ENCODE results near the gene NFAM1.

The NFAM1 gene

DNA sequence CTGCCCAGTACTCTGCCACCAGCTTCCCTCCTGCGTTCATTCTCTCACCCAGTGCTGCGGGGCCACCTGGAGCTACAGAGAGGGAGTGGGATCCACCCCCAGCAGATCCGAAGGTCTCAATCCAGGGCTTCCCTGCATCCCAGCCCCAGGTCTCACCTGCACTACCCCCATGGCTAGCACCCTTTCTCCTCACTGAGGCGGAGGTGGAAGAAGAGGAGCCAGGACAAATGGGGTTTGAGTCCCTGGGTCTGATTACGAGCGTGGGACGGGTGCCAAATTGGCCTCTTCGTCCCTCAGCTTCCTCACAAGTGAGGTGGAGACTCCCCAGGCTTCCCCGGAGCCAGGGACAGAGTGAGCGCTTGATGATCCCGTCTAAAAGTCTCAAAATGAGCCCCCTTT lies 64.2 kb downstream of the NFAM1 start:
- H3K4me1 ChIP-seq, result peaks cover 4% of the 10 kb centered on the region

GRCh38 chr22:42366806-42367581 lies 65.2 kb downstream of the NFAM1 start:
- no peak overlapping the region for H3K27ac ChIP-seq
- H3K36me3 ChIP-seq (ENCODE audit: control insufficient read depth, insufficient read depth, low read length), result no peaks in the 10 kb centered on the region
- no peaks in the 10 kb centered on the region for H3K27me3 ChIP-seq (ENCODE audit: control insufficient read depth, insufficient read depth, low read length)

More for the DNA sequence above, 64.2 kb downstream of the NFAM1 start:
- Histone ChIP-seq H3K27ac (no peak overlapping the region), H3K79me2 (no peaks in the 10 kb centered on the region), H2AFZ (no peak overlapping the region), H3K9ac (no peak overlapping the region), H3K27me3 (ENCODE audit: control insufficient read depth, insufficient read depth, low read length) (no peaks in the 10 kb centered on the region), H3K36me3 (ENCODE audit: control insufficient read depth, insufficient read depth, low read length) (no peaks in the 10 kb centered on the region), H3K9me3 (ENCODE audit: control insufficient read depth, low read length) (no peaks in the 10 kb centered on the region), H3K4me2 (ENCODE audit: low read length) (peak overlapping the region; percentile 84), H3K4me3 (ENCODE audit: low read depth, low read length) (no peak overlapping the region)
- TF ChIP-seq CTCF (IDR thresholded peaks at IDR 0.05), result no peak

DNA sequence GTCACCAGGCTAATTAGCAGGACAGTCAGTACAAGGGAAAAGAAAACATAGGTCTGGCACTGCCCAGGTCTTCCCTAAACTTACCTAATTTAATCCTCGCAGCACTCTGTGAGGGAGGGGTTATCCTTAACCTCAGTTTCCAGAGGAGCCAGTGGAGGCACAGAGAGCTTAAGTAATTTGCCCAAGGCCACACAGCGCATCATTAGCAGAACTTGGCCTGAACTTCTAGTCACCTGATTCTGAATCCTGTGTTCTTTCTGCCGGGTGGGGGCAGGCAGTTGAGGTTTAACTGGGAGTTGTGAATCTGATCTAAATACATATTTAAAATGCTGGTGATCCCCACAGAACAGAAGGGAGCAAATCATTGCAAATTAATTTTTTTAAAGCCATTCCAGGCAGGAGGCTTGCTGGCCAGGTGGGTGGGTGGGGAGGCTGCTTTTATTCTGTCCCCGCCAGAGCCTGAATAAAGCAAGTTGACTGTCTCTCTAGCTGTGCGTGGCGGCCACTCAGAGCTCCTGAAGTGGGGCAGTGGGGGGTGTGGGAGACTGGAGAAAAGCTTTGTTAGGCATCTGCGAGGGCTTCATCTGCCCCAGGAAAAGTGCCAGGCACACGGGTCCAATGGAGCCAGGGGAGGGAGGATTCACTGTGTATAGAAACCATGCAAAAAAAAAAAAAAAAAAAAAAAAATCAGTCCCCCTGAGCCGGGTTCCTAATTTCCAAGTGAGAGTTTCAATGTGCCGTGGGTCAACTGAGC lies 66.1 kb downstream of the NFAM1 start:
- H3K79me2 ChIP-seq, result no peaks in the 10 kb centered on the region
- H3K4me1 ChIP-seq, result peaks cover 4% of the 10 kb centered on the region
- no peaks in the 10 kb centered on the region for H3K36me3 ChIP-seq (ENCODE audit: control insufficient read depth, insufficient read depth, low read length)
- H3K27me3 ChIP-seq (ENCODE audit: control insufficient read depth, insufficient read depth, low read length), result no peaks in the 10 kb centered on the region
- no peak overlapping the region for H2AFZ ChIP-seq
- H3K9me3 ChIP-seq (ENCODE audit: control insufficient read depth, low read length), result no peaks in the 10 kb centered on the region
- no peak overlapping the region for H3K9ac ChIP-seq
- no peak for TF ChIP-seq CTCF (IDR thresholded peaks at IDR 0.05)
- no peak overlapping the region for H3K27ac ChIP-seq
- H3K4me3 ChIP-seq (ENCODE audit: low read depth, low read length), result no peak overlapping the region
- no peak overlapping the region for H3K4me2 ChIP-seq (ENCODE audit: low read length)

More at GRCh38 chr22:42366806-42367581, 65.2 kb downstream of the NFAM1 start:
- H3K9me3 ChIP-seq (ENCODE audit: control insufficient read depth, low read length), result no peaks in the 10 kb centered on the region
- H2AFZ ChIP-seq, result no peak overlapping the region
- no peak for TF ChIP-seq CTCF (IDR thresholded peaks at IDR 0.05)
- no peak overlapping the region for H3K9ac ChIP-seq
- H3K4me1 ChIP-seq, result peaks cover 4% of the 10 kb centered on the region
- H3K4me2 ChIP-seq (ENCODE audit: low read length), result no peak overlapping the region
- H3K79me2 ChIP-seq, result no peaks in the 10 kb centered on the region
- no peak overlapping the region for H3K4me3 ChIP-seq (ENCODE audit: low read depth, low read length)

GRCh38 chr22:42365111-42365865 lies 66.9 kb downstream of the NFAM1 start:
- TF ChIP-seq CTCF (IDR thresholded peaks at IDR 0.05), result no peak
- H3K4me1 ChIP-seq, result peaks cover 4% of the 10 kb centered on the region
- no peak overlapping the region for H3K27ac ChIP-seq
- no peaks in the 10 kb centered on the region for H3K9me3 ChIP-seq (ENCODE audit: control insufficient read depth, low read length)
- H3K79me2 ChIP-seq, result no peaks in the 10 kb centered on the region
- H2AFZ ChIP-seq, result peak overlapping the region; percentile 0
- H3K4me3 ChIP-seq (ENCODE audit: low read depth, low read length), result no peak overlapping the region
- H3K27me3 ChIP-seq (ENCODE audit: control insufficient read depth, insufficient read depth, low read length), result no peaks in the 10 kb centered on the region
- no peak overlapping the region for H3K9ac ChIP-seq
- no peak overlapping the region for H3K4me2 ChIP-seq (ENCODE audit: low read length)
- no peaks in the 10 kb centered on the region for H3K36me3 ChIP-seq (ENCODE audit: control insufficient read depth, insufficient read depth, low read length)
